NCI-H526 treated with DMSO at 0.1 percent for 48 hours (cell line): Measurements from ENCODE around the gene NEK1.

ENCODE experiments used
- DNase-seq: peaks from one replicate; lab custom pipeline; 2025; lab: John Stamatoyannopoulos, UW

Gene NEK1

DNA sequence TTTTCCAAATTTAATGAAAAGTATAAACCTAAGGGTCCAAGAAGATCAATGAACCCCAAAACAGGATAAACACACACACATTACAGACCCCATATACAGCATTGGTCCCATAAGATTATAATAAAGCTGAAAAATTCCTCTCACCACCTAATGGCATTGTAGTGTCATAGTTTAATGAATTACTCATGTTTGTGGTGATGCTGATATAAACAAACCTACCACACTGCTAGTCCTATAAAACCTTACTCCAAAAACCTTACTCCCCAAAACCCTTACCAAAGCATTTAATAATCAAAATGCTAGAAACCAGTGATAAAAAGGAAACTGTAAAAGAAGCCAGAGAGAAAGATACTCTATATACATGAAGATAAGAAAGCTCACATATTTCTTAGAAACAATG lies 193.5 kb downstream of the NEK1 start:
- DNase-seq: no peak

DNA sequence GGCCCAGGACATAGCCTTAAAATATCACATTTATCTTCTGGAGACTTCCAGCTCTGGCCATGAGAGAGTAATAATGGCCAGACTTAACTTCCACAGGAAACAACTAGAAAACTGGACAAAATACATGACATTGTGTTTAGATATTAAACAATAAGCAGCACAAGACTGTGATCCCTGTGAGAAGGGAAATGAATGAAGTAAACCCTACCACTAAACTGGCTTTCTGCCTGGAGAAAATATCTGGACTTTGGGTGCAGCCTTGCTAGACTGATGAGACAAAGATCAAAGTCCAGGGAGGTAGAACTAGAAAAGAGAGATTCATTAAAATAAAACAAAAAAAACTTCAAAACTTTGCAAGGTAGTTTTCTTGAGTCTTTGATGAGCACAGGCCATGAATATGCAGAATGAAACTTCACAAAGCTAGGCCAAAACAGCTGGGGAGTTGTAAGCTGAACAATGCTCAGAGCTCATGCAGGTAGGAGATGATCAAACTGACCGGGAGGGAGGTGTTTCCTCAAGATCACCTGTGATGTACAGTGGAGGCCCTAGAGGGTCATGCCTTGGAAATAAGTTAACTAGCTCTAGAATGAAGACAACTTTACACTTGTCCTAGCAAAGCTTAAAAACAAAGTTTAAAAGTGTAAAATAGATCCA lies 194.6 kb downstream of the NEK1 start:
- no peak for DNase-seq

DNA sequence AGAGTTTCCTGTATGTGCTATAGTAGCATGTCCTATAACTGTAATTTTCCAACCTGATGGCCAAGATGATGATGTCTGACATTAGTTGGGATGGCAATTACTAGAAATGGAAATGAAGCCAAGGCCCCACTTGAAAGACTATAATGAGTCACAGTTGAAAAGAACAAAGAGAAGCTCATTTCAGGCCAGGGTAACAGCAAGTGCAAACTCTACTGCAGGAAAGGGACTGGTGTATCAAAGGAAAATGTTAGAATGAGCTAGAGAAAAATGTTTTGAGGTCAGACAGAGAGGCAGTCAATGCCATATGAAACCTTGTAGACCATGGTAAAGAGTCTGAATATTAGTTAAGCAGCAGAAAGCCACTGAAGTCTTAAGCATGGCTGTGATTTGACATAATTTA lies 195.4 kb downstream of the NEK1 start:
- no peak for DNase-seq

DNA sequence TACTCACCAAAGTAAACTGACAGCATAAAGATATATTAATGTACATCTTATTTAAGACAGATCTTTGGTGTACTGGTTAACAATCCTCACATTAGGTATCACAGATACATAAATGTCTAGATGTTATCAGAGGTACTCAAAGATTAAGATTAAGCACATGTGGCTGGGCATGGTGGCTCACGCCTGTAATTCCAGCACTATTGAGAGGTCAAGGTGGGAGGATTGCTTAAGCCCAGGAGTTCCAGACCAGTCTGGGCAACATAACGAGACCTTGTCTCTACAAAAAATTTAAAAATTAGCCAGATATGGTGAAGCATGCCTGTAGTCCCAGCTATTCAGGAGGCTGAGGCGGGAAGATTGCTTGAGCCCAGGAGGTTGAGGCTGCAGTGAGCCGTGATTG lies 195.9 kb downstream of the NEK1 start:
- DNase-seq: no peak

DNA sequence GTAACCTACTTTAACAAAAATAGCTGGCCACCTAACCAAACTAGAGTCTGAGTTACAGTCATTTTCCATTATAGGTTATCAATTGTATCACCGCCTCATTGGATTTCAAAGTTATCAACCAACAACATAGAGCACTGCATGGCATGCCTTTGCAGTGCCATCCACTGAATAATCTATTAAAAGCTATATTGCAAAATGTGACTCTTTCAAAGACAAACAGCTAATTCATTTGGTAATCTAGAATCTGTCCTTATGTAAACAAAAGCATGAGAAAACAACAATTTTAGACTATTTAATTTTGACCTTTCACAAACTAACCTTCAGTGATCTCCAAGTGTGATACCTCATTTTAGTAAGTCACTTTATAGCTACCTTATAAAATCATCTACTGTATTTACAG lies 197.5 kb downstream of the NEK1 start:
- no peak for DNase-seq

DNA sequence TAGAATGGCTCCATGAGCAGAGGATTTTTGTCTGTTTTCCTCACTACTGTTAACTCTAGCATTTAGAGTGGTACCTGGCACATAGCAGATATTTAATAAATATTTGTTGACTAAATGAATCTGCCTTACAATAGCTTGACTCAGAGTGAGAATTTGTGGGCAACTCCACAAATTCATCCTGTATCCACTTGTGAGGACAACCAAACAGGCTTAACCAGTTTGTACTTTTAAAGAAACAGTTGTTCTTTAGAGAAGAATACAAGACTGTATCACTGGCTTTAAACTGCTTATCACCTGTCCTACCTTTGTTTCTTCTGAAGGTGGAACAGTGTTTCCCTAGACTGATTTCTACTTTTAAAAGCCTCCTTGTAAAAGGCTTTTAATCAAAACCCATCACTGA lies 200.3 kb downstream of the NEK1 start:
- no peak for DNase-seq

DNA sequence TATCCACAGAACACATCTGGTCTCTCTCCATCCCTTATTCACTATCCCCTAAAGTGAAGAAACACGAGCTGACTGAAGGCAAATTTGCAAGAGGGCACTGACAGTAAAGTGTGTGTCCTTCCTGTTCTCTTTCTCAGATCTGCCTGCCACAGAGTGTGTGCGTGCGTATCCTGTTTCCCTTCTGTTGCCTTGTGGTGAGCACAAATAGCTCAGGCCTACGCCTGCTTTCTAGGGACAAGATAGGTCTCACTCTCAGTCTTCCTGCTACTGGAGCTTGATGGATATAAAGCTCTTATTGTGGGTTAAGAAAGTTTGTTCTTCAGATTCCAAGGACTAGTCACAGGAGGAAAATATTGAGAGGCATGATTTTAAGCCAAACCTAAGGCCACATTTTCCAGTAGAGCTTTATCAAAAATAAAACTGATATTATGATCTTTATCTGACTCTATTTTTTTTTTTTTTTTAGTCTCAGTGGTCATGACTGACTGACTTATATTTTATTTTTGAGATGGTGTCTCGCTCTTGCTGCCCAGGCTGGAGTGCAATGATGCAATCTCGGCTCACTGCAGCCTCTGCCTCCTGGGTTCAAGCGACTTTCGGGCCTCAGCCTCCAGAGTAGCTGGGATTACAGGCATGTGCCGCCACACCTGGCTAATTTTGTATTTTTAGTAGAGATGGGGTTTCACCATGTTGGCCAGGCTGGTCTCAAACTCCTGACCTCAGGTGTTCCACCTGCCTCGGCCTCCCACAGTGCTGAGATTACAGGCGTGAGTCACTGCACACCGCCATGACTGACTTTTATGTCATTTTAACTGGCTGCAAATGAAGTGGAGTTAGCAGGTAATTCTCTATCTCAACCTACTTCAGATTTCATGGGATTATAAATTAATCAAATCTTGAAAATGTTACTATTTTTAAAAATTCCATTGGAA lies 201.3 kb downstream of the NEK1 start:
- DNase-seq: no peak

DNA sequence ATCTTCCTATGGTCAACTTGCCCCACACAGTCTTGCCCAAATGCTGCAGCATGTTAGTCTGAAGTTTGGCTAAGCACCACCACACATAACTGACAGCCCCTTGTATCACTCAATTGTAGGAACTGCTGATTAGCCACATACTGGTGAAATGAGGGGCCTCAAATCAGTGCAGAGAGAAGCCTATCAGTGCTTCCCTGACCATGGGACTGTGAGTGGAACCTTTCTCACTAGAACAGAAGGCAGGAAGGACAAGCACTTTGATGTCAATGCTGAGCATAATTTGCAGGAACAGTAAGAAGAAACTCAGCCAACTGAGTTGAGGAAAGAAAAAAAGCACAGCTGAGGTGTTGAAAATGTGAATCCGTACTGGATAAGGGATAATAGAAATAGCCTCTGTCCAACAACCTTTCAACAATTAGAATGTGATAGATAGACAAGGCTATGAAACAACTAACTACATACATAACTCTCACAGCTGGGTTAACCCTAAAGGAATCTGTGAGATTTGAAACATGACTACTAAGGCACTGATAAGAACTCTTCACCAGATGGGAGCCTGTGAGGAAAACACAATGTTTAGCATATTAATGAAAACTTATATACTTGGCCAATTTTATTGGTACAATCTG lies 205.1 kb downstream of the NEK1 start:
- DNase-seq: no peak

DNA sequence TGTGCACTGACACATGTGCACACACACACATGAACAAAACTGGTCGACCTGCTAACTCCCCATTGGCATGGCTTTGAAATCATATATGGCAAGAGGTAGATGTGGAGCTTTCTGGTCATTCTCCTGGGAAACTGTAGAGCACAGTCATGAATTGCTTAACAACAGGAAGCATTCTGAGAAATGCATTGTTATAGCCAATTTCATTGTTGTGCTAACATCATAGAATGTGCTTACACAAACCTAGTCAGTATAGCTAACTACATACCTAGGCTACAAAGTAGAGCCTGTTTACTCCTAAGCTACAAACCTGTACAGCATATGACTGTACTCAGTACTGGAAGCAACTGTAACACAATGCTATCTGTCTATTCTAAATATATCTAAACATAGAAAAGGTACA lies 207.4 kb downstream of the NEK1 start:
- no peak for DNase-seq

DNA sequence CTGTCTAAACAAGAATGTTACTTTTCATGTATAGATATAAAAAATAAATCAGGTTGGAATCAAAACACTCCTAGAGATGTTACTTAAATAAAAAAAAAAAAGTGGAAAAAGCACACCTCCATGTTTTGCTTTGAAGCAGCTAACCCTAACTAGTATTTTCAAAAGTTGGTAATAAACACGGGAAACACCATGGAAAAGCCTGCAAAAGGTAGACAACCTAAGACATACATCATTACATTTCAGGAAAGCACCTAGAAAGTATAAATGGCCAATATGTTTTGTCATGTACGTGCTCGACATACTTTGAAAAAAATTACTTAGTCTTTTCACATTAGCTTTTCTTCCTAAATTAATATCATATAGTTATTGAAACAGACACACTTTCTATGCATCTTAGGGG lies 211.6 kb downstream of the NEK1 start:
- DNase-seq: no peak

DNA sequence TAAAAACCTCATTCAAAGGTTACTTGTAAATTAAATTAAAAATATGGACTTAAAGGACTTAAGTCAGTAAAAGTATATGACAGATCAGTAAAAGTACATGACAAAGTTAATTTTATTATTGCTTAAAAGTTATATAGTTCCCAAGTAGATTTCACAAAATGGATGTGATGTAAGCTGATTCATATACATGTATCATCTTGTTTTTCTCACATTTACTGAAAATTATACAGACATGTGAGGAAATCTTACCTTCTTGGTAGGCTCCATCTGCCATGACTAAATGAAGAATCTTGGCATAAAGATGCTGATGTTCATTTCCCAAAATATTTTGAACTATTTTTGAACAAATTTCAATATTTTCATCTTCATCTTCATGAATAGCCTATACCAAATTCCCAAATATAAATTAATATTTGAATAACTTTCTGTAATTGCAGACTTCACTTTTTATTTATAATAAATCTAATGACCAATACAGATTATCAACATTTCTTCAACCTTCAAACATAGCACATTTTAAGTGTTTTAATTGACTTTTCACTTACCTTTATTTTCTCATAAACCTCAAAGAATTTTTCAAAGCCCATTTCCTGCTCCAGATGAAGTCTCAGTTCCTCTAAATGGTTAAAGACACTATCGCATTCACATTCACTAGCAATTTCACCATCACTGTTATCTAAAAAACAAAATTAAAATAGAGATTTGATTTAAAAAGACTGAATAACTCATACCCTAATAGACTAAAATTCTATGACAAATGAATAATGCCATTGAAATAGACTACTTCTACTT lies 212.2 kb downstream of the NEK1 start:
- no peak for DNase-seq

DNA sequence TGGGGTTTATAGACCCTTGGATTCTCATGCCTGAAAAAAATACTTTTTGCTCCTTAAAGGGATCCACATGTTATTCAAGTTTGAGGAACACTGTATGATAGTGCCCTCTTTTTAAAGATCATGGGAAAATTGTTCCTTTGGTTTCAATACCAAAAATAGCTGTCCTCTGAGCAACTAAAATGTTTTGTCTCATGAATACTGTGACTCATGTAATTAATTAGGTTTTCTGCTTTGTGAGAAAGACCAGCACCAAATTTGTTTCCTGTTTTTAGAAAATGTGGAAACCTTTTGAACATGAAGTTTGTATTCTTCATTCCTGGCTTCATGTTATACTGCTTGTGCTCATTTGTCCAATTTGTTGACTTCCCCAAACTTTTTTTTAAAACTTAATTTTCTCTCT lies 214.1 kb downstream of the NEK1 start:
- DNase-seq: no peak

DNA sequence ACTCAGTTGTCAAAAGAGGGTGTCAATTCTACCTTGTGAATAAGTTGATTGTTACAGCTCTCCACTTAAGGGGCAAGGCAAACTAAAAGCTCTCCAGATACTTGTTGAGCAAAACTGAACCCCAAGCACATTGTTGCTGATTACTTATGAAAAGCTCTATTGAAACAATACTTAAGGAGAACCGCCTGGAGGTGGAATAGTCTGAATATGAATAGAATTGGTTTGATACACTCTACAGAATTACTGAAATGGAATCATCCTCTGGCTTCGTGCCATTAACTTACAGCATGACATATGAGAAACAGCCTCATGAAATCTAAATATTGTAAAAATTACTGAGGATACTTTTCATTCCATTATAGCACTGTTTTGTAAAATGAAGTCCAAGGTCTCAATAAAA lies 214.6 kb downstream of the NEK1 start:
- DNase-seq: no peak

DNA sequence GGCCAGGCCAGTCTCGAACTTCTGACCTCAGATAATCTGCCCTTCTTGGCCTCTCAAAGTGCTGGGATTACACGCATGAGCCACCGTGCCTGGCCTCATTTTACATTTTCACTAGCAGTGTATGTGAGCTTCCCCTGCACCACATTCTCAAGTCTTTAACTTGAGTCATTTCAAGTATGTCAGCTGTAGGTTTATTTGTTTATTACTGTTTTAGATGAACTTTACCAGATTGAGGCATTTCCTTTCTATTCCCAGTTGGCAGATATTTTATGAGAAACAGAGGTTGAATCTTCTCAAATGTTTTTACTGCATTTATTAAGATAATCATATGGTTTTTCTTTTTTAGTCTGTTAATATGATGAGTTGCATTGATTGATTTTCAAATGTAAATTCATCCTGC lies 227.0 kb downstream of the NEK1 start:
- no peak for DNase-seq

DNA sequence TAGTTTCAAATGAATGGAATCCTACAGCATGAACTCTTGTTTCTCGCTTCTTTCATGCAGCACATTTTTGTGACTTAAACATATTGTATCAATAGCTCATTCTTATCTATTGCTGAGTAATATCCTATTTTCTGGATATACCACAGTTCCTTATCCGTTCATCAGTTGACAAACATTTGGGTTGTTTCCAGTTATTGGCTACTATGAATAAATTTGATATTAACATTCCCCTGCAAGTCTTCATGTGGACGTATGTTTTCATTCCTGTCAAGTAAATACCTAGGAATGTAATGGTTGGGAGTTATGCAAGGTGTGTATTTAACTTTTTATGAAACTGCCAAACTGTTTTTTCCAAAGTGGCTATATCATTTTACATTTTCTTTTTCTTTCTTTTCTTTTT lies 227.6 kb downstream of the NEK1 start:
- DNase-seq: no peak

DNA sequence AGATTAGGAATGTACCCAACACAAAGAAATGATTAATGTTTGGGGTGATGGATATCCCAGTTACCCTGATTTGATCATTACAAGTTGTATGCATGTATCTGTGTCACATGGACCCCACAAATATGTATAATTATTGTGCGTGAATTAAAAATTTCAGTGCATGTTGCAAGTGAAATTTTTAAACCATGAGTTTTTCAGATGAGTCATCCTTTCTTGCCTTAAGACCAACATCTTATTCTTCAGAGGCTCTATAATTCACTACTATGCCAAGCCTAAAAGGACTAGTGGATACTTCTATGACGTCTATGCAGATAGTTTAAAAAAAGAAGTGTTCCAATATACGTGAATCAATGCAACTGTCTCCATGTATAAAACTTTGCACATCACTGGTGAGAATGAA lies 228.7 kb downstream of the NEK1 start:
- no peak for DNase-seq

DNA sequence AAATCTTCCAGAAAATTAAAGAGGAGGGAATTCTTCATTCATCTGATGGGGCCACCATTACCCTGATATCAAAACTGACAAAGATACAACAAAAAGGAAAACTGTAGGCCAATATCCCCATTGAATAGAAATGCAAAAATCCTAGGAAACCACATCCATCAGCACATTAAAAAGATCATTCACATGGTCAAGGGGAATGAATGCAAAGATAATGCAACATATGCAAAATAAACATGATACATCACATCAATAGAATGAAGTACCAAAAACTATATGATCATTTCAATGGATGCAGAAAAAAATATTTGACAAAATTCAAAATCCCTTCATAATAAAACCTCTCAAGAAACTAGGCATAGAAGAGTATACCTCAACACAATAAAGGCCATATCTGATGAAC lies 232.7 kb downstream of the NEK1 start:
- DNase-seq: no peak

DNA sequence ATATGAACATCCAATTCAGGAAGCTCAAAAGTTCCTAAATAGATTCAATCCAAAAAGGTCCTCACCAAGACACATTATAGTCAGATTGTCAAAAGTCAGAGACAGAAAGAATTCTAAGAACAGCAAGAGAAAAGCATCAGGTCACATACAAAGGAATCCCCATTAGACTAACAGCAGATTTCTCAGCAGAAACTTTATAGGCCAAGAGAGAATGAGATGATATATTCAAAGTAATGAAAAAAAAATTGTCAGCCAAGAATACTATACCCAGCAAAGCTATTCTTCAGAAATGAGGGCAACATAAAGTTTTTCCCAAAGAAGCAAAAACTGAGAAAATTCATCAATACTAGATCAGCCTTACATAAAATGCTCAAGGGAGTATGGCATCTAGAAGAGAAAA lies 235.0 kb downstream of the NEK1 start:
- no peak for DNase-seq

DNA sequence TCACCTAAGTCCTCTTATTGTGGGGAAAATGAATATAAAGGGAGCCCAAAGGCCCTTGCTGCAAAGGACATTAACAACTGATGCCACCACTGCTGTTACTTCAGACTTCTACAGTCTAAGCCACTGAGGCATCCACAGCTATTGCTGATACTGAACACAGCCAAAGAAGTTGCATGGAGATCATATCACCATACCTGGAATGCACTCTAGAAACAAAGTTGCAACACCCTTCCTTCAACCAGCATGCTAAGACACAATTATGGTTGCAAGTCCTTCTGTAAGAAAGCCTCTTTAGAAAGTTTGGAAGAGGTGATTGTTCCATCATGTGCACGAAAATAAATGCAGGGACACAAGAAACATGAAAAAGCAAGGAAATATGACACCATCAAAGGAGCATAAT lies 236.0 kb downstream of the NEK1 start:
- no peak for DNase-seq

DNA sequence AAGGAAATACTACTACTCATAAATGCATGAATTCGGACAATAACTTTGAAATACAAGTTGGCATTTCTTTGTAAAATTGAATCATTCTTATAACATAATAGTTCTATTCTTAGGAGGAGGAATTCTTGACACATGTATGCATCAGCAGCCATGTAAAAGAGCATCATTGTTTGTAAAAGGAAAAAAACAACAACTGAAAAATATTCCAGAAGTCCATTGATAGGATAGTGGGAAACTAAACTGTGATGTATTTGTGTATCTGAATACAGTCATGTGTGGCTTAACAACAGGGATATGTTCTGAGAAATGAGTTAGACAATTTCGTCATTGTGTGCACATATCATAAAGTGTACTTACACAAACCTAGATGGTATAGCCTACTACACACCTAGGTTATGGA lies 239.6 kb downstream of the NEK1 start:
- DNase-seq: no peak

DNA sequence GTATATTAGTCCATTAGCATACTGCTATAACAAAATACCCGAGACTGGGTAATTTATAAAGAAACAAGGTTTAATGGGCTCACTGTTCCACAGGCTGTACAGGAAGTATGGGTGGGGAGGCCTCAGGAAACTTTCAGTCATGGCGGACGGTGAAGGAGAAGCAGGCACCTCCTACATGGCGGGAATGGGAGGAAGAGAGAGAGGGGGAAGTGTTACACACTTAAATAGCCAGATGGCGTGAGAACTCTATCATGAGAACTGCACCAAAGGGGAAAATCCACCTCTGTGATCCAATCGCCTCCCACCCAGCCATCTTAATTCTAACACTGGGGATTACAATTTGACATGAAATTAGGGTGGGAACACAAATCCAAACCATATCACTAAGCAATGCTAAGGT lies 242.7 kb downstream of the NEK1 start:
- no peak for DNase-seq

DNA sequence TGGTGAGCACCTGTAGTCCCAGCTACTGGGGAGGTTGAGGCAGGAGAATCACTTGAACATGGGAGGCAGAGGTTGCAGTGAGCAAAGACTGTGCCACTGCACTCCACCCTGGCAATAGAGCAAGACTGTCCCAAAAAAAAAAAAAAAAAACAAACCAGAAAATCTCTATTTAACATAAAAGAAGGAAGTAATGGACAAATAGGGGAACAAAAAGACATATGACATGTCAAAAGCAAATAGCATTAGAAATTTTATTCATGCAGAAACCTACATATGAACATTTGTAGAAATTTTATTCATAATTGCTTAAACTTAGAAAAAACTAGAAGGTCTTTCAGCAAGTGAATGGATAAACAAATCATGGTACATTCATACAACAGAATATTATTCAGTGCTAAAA lies 244.6 kb downstream of the NEK1 start:
- DNase-seq: no peak
